GM23338 (cell line): ENCODE results near the gene TMEM107. TPM values are rescaled to one million over a fixed set of nuclear protein-coding genes. Genes with fewer than 3 reads are reported as not detected.
A peak's percentile ranks its signal among the peaks of the same experiment; 100 is the strongest.

Source experiments
- ATAC-seq: fragments of 200-7000 bp; cut with Tn5 transposase; 3 replicates; pipeline ENCODE4 v1.9.1; 2020
- DNase-seq: peaks from one replicate; pipeline ENCODE4 v3.0.0-alpha.2; 2015; ENCODE audit warnings: low spot score
- H2AFZ ChIP-seq: fragments of 200-600 bp; sonication (generic); 2 replicates; pipeline ENCODE4 v1.8.0; 2016; ENCODE audit warnings: antibody characterized with exemption, mild to moderate bottlenecking, moderate library complexity
- H3F3A ChIP-seq: fragments of 200-600 bp; sonication (generic); replicated peaks from 2 replicates; pipeline ENCODE4 v1.8.0; 2017; ENCODE audit warnings: antibody characterized with exemption, mixed run types, low read depth
- H3K27ac ChIP-seq: fragments of 200-600 bp; sonication (generic); 2 replicates; pipeline ENCODE4 v1.6.1; 2016; ENCODE audit warnings: low read depth
- H3K27me3 ChIP-seq: fragments of 200-600 bp; sonication (generic); 2 replicates; pipeline ENCODE4 v1.8.0; 2016; ENCODE audit warnings: mild to moderate bottlenecking, mixed run types, moderate library complexity; ENCODE audit not compliant: insufficient read depth
- H3K36me3 ChIP-seq: fragments of 200-600 bp; sonication (generic); 2 replicates; pipeline ENCODE4 v1.8.0; 2016; ENCODE audit warnings: mild to moderate bottlenecking; ENCODE audit not compliant: insufficient read depth
- H3K4me1 ChIP-seq: fragments of 200-600 bp; sonication (generic); 2 replicates; pipeline ENCODE4 v1.8.0; 2016; ENCODE audit warnings: mild to moderate bottlenecking, moderate library complexity; ENCODE audit not compliant: insufficient read depth
- H3K4me2 ChIP-seq: fragments of 200-600 bp; sonication (generic); 2 replicates; pipeline ENCODE4 v1.7.1; 2017; ENCODE audit warnings: mixed run types
- H3K4me3 ChIP-seq: fragments of 200-600 bp; sonication (generic); 2 replicates; pipeline ENCODE4 v1.6.1; 2016; ENCODE audit warnings: mixed run types
- H3K79me2 ChIP-seq: fragments of 200-600 bp; sonication (generic); replicated peaks from 2 replicates; pipeline ENCODE4 v1.8.0; 2017; ENCODE audit warnings: mild to moderate bottlenecking; ENCODE audit not compliant: insufficient read depth
- H3K9me2 ChIP-seq: fragments of 200-600 bp; sonication (generic); 2 replicates; pipeline ENCODE4 v1.8.0; 2017; ENCODE audit not compliant: insufficient read depth
- H4K20me1 ChIP-seq: fragments of 200-600 bp; sonication (generic); replicated peaks from 2 replicates; pipeline ENCODE4 v1.8.0; 2017; ENCODE audit warnings: mild to moderate bottlenecking; ENCODE audit not compliant: insufficient read depth
- H3K27ac Mint-ChIP-seq: 2 replicates; pipeline ENCODE4 v1.8.0; 2020; ENCODE audit warnings: inconsistent platforms, mild to moderate bottlenecking, moderate library complexity, mixed read lengths
- H3K27me3 Mint-ChIP-seq: 3 replicates; pipeline ENCODE4 v1.8.0; 2022; ENCODE audit warnings: low read depth, mild to moderate bottlenecking, moderate library complexity, mixed read lengths, inconsistent platforms; ENCODE audit not compliant: insufficient read depth, poor library complexity
- H3K36me3 Mint-ChIP-seq: 3 replicates; pipeline ENCODE4 v1.8.0; 2021; ENCODE audit warnings: low read depth, mild to moderate bottlenecking, inconsistent platforms, moderate library complexity, mixed read lengths
- H3K4me1 Mint-ChIP-seq: 3 replicates; pipeline ENCODE4 v1.8.0; 2020; ENCODE audit warnings: mild to moderate bottlenecking, inconsistent platforms, mixed read lengths
- H3K4me3 Mint-ChIP-seq: 3 replicates; pipeline ENCODE4 v1.8.0; 2021; ENCODE audit warnings: moderate library complexity, mild to moderate bottlenecking, inconsistent platforms, mixed read lengths
- H3K9me3 Mint-ChIP-seq: 3 replicates; pipeline ENCODE4 v1.8.0; 2020; ENCODE audit warnings: moderate library complexity, mild to moderate bottlenecking, inconsistent platforms, mixed read lengths
- CREB1 ChIP-seq: fragments of 250-450 bp; sonication (Bioruptor Pico); IDR thresholded peaks from 2 replicates; pipeline ENCODE4 v1.5.0; 2020; ENCODE audit warnings: low read depth, mild to moderate bottlenecking, moderate library complexity
- CTCF ChIP-seq, 2 experiments: fragments of 200-600 bp in 1 of 2; sonication (generic) in 1 of 2; conservative IDR thresholded peaks; 2 replicates each; pipeline versions ENCODE4 v1.5.1 to v1.6.1; 2016 to 2017; ENCODE audit warnings: antibody characterized with exemption in 2 of 2, low read depth in 2 of 2, mild to moderate bottlenecking in 2 of 2, moderate library complexity in 1 of 2
- ETS1 ChIP-seq: IDR thresholded peaks from 2 replicates; pipeline ENCODE4 v1.6.1; 2016; ENCODE audit warnings: antibody characterized with exemption
- EZH2phosphoT487 ChIP-seq: fragments of 200-600 bp; sonication (generic); IDR thresholded peaks from one replicate; pipeline ENCODE4 v1.8.1; 2018; ENCODE audit warnings: antibody characterized with exemption; ENCODE audit not compliant: unreplicated experiment
- REST ChIP-seq: IDR thresholded peaks from one replicate; pipeline ENCODE4 v1.6.1; 2018; ENCODE audit warnings: antibody characterized with exemption; ENCODE audit not compliant: unreplicated experiment
- ZNF331 ChIP-seq: fragments of 250-450 bp; sonication (Bioruptor Pico); IDR thresholded peaks from 2 replicates; pipeline ENCODE4 v1.5.0; 2020; ENCODE audit warnings: low read depth, mild to moderate bottlenecking, moderate library complexity
- polyA plus RNA-seq: library from polyadenylated mRNA; unstranded; fragments of >200 nt; fragmentation: Nextera tagmentation; extraction: Ambion mirVana; gene quantifications from 2 replicates; pipeline ENCODE4 v1.2.1, GENCODE V29; 2016
- total RNA-seq: library from RNA; depleted of rRNA; stranded (reverse); fragments of >200 nt; shearing (Covaris generic); gene quantifications from 2 replicates; pipeline ENCODE4 v1.2.3, GENCODE V29; 2014

Gene TMEM107
- total and polyA plus RNA-seq, 2 experiments from 2014 or later, result 10.8 to 20.4 TPM

GRCh38 chr17:8150194-8151119 lies 25.7 kb downstream of the TMEM107 start:
- no peaks in the 10 kb centered on the region for H3K27me3 ChIP-seq
- H3K4me1 ChIP-seq, result peaks cover 26% of the 10 kb centered on the region
- H3K27ac ChIP-seq, result no peak overlapping the region
- peaks cover 36% of the 10 kb centered on the region; the same call in 1 of the 2 replicates for H3F3A ChIP-seq
- Mint-ChIP-seq H3K36me3 (peaks cover 34% of the 10 kb centered on the region), H3K27ac (no peak overlapping the region), H3K4me3 (no peak overlapping the region; the same call in 1 of the 3 replicates), H3K27me3 (peaks cover 26% of the 10 kb centered on the region), H3K9me3 (no peaks in the 10 kb centered on the region; the same call in 2 of the 3 replicates), H3K4me1 (peaks cover 17% of the 10 kb centered on the region)
- peak overlapping the region; percentile 100 for H3K4me2 ChIP-seq
- H4K20me1 ChIP-seq, result no peaks in the 10 kb centered on the region; the same call in 1 of the 2 replicates
- no peaks in the 10 kb centered on the region for H3K36me3 ChIP-seq
- ATAC-seq (no peak), DNase-seq (peak; percentile 26)
- no peak overlapping the region for H2AFZ ChIP-seq
- TF ChIP-seq CREB1 (CRISPR knock-in tag) (no peak), REST (no peak), EZH2phosphoT487 (no peak), ETS1 (no peak), ZNF331 (CRISPR knock-in tag) (no peak), CTCF (conservative IDR thresholded peaks at IDR 0.05; ENCODE audit: low read depth in 2 of 2) (no peak)
- peak overlapping the region; percentile 97 for H3K4me3 ChIP-seq
- H3K79me2 ChIP-seq, result peaks cover 5% of the 10 kb centered on the region; the same call in 1 of the 2 replicates
- no peaks in the 10 kb centered on the region for H3K9me2 ChIP-seq
